Measurements from ENCODE around the gene EME1. TPM values are rescaled to one million over a fixed set of nuclear protein-coding genes. Genes with fewer than 3 reads are reported as not detected.

EME1 gene
- total RNA-seq, 2 experiments from 2014 or later = 0.36 to 0.92 TPM

DNA sequence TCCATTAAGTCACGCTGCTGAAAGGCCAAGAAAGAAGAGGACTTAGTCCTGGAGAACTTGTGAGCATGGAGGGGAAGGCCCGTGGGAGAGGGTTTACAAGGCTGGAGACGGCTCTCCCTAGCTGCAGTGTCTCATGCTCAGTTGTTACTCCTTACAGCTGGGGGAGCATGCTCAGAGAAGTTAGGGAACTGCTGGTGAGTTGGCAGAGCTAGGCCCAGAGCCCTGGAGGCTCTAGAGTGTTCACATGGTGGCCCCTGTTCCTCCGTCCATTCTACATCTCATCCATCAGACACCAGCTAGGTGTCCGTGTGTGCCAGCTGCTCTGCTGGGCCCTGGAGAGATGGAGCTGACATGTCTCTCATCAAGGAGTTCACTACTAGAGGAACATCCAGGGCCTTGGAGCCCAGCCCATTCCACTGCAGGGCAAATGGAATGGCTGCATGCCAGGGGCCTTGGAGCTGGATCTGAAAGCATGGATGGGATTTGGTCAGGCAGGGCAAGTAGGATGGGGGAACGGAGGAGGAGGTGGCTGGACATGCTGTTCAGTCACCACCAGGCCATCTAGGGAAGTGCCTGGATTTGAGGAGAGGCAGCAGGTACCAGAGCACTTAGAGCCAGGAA is 20.8 kb upstream of the EME1 start:
- Mint-ChIP-seq H3K27me3 (no peaks in the 10 kb centered on the region), H3K9me3 (no peaks in the 10 kb centered on the region), H3K36me3 (ENCODE audit: low read depth) (peaks cover 49% of the 10 kb centered on the region), H3K4me3 (no peak overlapping the region), H3K27ac (no peak overlapping the region), H3K4me1 (ENCODE audit: low read depth) (peaks cover 28% of the 10 kb centered on the region)
- Histone ChIP-seq H3K27ac (ENCODE audit: low read depth in 1 of 2, low read length in 2 of 2) (no peak overlapping the region), H3K4me1 (ENCODE audit: insufficient read depth, low read length) (peaks cover 10% of the 10 kb centered on the region), H3K36me3 (ENCODE audit: insufficient read depth, low read length) (peaks cover 33% of the 10 kb centered on the region), H3K4me3 (ENCODE audit: low read length) (no peak overlapping the region), H3K9me3 (ENCODE audit: control insufficient read depth in 1 of 2, insufficient read depth in 1 of 2, low read length in 2 of 2) (no peaks in the 10 kb centered on the region), H3K27me3 (ENCODE audit: control insufficient read depth in 1 of 2, insufficient read depth in 2 of 2, low read length in 2 of 2) (no peaks in the 10 kb centered on the region)
- intact Hi-C loops (cut with DNase I, micrococcal nuclease) = no loop called here
- no peak for ATAC-seq (ENCODE audit: poor library complexity)
- TF ChIP-seq CTCF (IDR thresholded peaks at IDR 0.05) = no peak
- CTCF ChIA-PET = interaction anchor here (1.3 kb wide), 1 partner anchor 10 kb away, joined by 4 read pairs; no protein-coding TSS in a partner anchor
- POLR2A ChIA-PET = interaction anchor here (0.9 kb wide), 1 partner anchor 10 kb away, joined by 3 read pairs; no protein-coding TSS in a partner anchor
- peak in 1 of 14 experiments; percentile 7 for DNase-seq

GRCh38 chr17:50352693-50353599 is 20.1 kb upstream of the EME1 start:
- intact Hi-C loops (cut with DNase I, micrococcal nuclease) = no loop called here
- peaks cover 20% of the 10 kb centered on the region for H3K4me1 Mint-ChIP-seq (ENCODE audit: low read depth)
- Histone ChIP-seq H3K9me3 (ENCODE audit: control insufficient read depth in 1 of 2, insufficient read depth in 1 of 2, low read length in 2 of 2) (no peaks in the 10 kb centered on the region), H3K27ac (ENCODE audit: low read depth in 1 of 2, low read length in 2 of 2) (no peak overlapping the region), H3K27me3 (ENCODE audit: control insufficient read depth in 1 of 2, insufficient read depth in 2 of 2, low read length in 2 of 2) (no peaks in the 10 kb centered on the region), H3K4me1 (ENCODE audit: insufficient read depth, low read length) (peaks cover 3% of the 10 kb centered on the region), H3K36me3 (ENCODE audit: insufficient read depth, low read length) (peaks cover 37% of the 10 kb centered on the region), H3K4me3 (ENCODE audit: low read length) (no peak overlapping the region)
- no peaks in the 10 kb centered on the region for H3K27me3 Mint-ChIP-seq
- ATAC-seq (ENCODE audit: poor library complexity) = no peak
- POLR2A ChIA-PET = interaction anchor here (0.9 kb wide), 1 partner anchor 9 kb away, joined by 3 read pairs; no protein-coding TSS in a partner anchor
- no peak overlapping the region for H3K27ac Mint-ChIP-seq
- H3K9me3 Mint-ChIP-seq = no peaks in the 10 kb centered on the region
- CTCF ChIA-PET = interaction anchor here (1.3 kb wide), 1 partner anchor 9 kb away, joined by 4 read pairs; no protein-coding TSS in a partner anchor
- no peak for TF ChIP-seq CTCF (IDR thresholded peaks at IDR 0.05)
- DNase-seq = no peak
- no peak overlapping the region for H3K4me3 Mint-ChIP-seq
- peaks cover 55% of the 10 kb centered on the region for H3K36me3 Mint-ChIP-seq (ENCODE audit: low read depth)

DNA sequence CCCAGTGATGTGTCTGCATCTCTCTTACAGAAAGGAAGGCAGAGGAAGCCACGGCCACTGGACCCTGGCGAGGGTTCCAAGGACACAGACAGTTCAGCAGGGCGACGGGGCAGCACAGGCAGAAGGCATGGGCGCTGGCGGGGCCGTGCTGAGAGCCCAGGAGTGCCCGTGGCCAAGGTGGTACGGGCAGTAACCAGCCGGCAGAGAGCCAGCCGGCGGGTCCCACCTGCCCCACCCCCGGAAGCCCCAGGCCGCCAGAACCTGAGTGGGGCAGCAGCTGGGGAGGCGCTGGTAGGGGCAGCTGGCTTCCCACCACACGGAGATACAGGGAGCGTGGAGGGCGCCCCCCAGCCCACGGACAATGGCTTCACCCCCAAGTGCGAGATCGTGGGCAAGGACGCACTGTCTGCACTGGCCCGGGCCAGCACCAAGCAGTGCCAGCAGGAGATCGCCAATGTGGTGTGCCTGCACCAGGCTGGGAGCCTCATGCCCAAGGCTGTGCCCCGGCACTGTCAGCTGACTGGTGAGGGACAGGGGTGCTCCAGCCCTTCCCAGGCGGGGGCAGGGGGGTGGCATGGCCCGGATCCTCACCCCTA is 19.3 kb upstream of the EME1 start:
- peaks cover 63% of the 10 kb centered on the region for H3K36me3 Mint-ChIP-seq (ENCODE audit: low read depth)
- no peaks in the 10 kb centered on the region for H3K27me3 Mint-ChIP-seq
- ChIA-PET POLR2A (no interaction called here), CTCF (no interaction called here)
- Histone ChIP-seq H3K4me3 (ENCODE audit: low read length) (no peak overlapping the region), H3K27ac (ENCODE audit: low read depth in 1 of 2, low read length in 2 of 2) (no peak overlapping the region), H3K36me3 (ENCODE audit: insufficient read depth, low read length) (peaks cover 44% of the 10 kb centered on the region), H3K4me1 (ENCODE audit: insufficient read depth, low read length) (no peaks in the 10 kb centered on the region), H3K27me3 (ENCODE audit: control insufficient read depth in 1 of 2, insufficient read depth in 2 of 2, low read length in 2 of 2) (no peaks in the 10 kb centered on the region), H3K9me3 (ENCODE audit: control insufficient read depth in 1 of 2, insufficient read depth in 1 of 2, low read length in 2 of 2) (no peaks in the 10 kb centered on the region)
- DNase-seq (peak in 1 of 14 experiments; percentile 19), ATAC-seq (ENCODE audit: poor library complexity) (no peak)
- no peaks in the 10 kb centered on the region for H3K9me3 Mint-ChIP-seq
- peaks cover 12% of the 10 kb centered on the region for H3K4me1 Mint-ChIP-seq (ENCODE audit: low read depth)
- intact Hi-C loops (cut with DNase I, micrococcal nuclease) = no loop called here
- no peak overlapping the region for H3K4me3 Mint-ChIP-seq
- no peak for TF ChIP-seq CTCF (IDR thresholded peaks at IDR 0.05)
- H3K27ac Mint-ChIP-seq = no peak overlapping the region

Measured in CD4-positive, alpha-beta T cell (primary cell).